HG03025 (cell line): ENCODE results near the gene RABGAP1L.
"Not testable (repeated sequence)": the region's sequence is repeated elsewhere in the genome, so short reads cannot be mapped to it uniquely, and the experiment has no call there.

ENCODE experiments used
- ATAC-seq: cut with Tn5 transposase; IDR thresholded peaks from one replicate; pipeline ENCODE4 v1.9.1; 2021; ENCODE audit warnings: mild to moderate bottlenecking, moderate library complexity; ENCODE audit not compliant: unreplicated experiment, low FRiP score

The RABGAP1L gene

GRCh38 chr1:174352883-174353608 lies 193.7 kb downstream of the RABGAP1L start:
- ATAC-seq: no peak

GRCh38 chr1:174358344-174358743 lies 199.0 kb downstream of the RABGAP1L start:
- no peak for ATAC-seq

GRCh38 chr1:174358786-174359453 lies 199.6 kb downstream of the RABGAP1L start:
- ATAC-seq: no peak

GRCh38 chr1:174359454-174359805 lies 200.1 kb downstream of the RABGAP1L start:
- ATAC-seq: no peak

GRCh38 chr1:174364996-174365736 lies 205.8 kb downstream of the RABGAP1L start:
- ATAC-seq: no peak

- ATAC-seq: no peak
Measured at GRCh38 chr1:174366946-174367345, 207.6 kb downstream of the RABGAP1L start.

- ATAC-seq: no peak
Measured at GRCh38 chr1:174367892-174368291, 208.6 kb downstream of the RABGAP1L start.

GRCh38 chr1:174376030-174376429 lies 216.7 kb downstream of the RABGAP1L start:
- ATAC-seq: no peak

- no peak for ATAC-seq
Measured at GRCh38 chr1:174391716-174392115, 232.4 kb downstream of the RABGAP1L start.

GRCh38 chr1:174393885-174394284 lies 234.6 kb downstream of the RABGAP1L start:
- no peak for ATAC-seq

GRCh38 chr1:174397261-174397660 lies 237.9 kb downstream of the RABGAP1L start:
- ATAC-seq: no peak

- no peak for ATAC-seq
Measured at GRCh38 chr1:174398246-174398645, 238.9 kb downstream of the RABGAP1L start.

- no peak for ATAC-seq
Measured at GRCh38 chr1:174399211-174399610, 239.9 kb downstream of the RABGAP1L start.

GRCh38 chr1:174401075-174401474 lies 241.8 kb downstream of the RABGAP1L start:
- no peak for ATAC-seq

- ATAC-seq: no peak
Measured at GRCh38 chr1:174405219-174405618, 245.9 kb downstream of the RABGAP1L start.

GRCh38 chr1:174406421-174406820 lies 247.1 kb downstream of the RABGAP1L start:
- no peak for ATAC-seq

- no peak for ATAC-seq
Measured at GRCh38 chr1:174407665-174408064, 248.3 kb downstream of the RABGAP1L start.

- no peak for ATAC-seq
Measured at GRCh38 chr1:174408146-174408545, 248.8 kb downstream of the RABGAP1L start.

- not testable (repeated sequence) for ATAC-seq
Measured at GRCh38 chr1:174409801-174410200, 250.5 kb downstream of the RABGAP1L start.

GRCh38 chr1:174413632-174414031 lies 254.3 kb downstream of the RABGAP1L start:
- ATAC-seq: no peak

- no peak for ATAC-seq
Measured at GRCh38 chr1:174414203-174414602, 254.9 kb downstream of the RABGAP1L start.
